HK-2 (cell line): ENCODE data around the gene EMD.

Source experiments
- DNase-seq: peaks from one replicate; pipeline ENCODE4 v3.0.0-alpha.2; 2018; ENCODE audit not compliant: unreplicated experiment

Gene EMD

DNA sequence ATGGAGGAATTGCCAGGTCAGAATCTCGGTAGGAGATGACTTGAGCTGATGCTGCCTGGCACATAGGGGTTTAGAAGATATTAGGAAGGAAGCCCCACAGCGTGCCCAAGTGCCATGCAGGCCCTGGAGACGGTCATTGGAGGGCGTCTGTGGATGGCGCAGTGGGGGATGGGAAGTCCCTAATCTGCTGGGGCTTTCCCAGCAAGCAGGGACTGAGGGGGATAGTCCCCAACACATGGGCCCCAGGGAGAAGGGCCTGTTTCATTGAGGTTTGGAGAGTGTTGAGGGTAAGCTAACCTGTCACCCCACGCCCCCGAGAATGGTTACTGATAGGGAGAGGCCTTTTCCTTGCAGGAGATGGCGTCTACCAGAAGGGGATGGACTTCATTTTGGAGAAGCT, 40.1 kb downstream of the EMD start:
- no peak for DNase-seq

DNA sequence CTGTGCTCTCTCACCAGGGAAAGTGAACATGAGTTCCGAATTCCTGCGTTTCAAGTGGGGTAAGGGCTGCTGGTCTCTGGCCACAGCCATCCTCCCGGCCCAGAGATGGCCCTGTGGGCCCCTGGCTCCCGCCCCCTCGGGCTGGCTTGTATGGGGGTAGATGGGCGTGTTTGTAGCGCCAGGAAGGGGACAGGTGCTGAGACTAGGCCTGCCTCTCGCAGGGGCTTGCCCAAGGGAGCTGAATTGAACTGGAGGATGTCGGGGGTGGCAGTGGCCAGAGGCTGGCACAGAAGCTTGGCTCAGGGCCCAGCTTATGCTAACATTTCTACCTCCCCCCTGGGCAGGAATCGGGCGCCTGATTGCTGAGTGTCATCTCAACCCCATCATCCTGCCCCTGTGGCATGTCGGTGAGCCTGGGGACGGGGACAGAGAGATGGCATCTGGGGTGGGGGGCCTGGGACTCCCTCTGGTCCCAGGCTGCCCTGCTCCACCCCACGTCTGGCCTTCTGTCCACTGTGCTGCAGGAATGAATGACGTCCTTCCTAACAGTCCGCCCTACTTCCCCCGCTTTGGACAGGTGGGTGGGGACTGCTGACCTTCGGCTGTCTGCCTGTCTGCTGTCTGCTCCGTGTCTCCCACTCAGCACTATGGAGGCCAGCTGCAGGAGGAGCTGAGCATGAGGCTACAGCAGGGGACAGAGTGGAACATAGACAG, 40.8 kb downstream of the EMD start:
- no peak for DNase-seq

DNA sequence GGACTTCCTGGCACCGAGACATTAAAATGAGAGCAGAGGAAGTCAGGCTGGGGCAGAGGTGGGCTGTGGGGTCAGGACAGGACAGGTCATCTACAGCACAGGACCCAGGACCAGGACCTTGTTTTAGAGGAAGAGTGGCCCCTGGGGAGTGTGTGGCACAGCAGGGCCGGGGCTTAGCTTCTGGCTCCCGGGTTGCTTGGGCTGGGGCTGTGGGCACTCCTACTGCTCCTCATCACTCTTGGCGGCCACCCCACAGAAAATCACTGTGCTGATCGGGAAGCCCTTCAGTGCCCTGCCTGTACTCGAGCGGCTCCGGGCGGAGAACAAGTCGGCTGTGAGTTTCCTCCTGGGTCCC, 41.3 kb downstream of the EMD start:
- no peak for DNase-seq

DNA sequence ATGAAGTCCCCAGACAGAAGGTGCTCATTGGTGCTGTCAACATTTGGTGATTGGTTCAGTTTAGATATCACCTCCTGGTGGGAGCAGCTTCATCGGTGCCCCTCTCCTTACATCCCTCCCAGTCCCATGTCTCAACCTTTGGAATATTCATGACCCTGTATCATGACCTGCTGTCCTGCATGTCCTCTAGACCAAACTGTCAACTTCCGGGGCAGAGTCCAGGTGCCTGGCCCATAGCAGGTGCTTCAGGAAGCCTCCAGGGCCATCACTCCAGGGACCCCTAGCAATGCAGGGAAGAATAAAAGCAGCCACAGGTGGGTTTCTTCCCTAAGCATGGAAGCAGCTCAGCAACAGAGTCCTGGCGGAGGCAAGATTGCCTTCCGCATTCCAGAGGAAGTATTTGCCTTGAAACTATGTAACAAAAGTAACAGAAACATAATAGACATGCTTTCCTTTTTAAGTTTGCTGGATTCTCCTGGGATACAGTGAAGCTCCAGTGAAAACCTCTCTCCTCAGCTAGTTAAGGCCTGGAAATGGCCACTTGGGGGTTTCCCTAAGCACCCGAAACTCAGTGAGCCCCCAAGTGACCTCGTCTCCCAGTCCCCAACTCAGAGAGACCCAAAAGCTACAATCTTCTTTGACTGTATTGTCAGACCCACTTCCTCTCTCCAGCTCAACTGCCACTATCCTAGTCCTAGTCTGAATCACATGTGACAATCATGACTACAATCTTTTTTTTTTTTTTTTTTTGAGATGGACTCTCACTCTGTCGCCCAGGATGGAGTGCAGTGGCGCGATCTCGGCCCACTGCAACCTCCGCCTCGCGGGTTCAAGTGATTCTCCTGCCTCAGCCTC, 48.0 kb downstream of the EMD start:
- no peak for DNase-seq

DNA sequence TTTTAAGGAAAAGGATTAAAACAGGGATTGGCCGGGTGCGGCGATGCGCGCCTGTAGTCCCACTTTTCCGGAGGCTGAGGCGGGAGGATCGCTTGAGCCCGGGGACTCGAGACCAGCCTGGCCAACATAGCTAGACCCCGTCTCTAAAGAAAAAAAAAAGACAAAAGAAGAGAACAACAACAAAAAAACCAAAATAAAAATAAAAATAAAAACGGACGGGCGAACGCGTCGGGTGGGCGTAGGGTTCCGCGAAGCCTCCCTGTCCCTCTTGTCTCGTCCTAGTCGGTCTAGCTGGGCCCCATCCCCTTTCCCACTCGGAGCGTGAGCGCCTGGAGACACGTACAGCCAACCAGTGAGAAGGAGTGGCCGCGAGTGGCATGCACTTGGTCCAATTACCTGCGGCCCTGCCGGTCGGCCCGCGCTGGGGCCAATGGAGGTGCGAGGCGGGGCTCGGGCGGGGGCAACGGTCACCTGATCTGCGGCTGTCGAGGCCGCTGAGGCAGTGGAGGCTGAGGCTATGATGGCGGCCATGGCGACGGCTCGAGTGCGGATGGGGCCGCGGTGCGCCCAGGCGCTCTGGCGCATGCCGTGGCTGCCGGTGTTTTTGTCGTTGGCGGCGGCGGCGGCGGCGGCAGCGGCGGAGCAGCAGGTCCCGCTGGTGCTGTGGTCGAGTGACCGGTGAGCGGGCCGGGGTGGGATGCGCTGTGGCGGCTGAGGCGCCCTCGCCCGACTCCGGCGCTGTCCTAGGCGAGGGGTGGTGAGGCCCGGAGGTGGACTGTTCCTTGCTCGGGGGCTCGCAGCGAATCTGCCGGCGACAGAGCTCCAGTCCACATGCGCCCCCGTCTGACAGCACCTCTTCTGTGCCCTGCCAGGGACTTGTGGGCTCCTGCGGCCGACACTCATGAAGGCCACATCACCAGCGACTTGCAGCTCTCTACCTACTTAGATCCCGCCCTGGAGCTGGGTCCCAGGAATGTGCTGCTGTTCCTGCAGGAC, 49.4 kb downstream of the EMD start, which contains the start of gene ATP6AP1:
Gene ATP6AP1, plus strand, starts transcription at position 502 of the 996 bp plus-strand sequence. Its CDS starts 16 bp downstream, at position 518.
- DNase-seq = peak; percentile 94

DNA sequence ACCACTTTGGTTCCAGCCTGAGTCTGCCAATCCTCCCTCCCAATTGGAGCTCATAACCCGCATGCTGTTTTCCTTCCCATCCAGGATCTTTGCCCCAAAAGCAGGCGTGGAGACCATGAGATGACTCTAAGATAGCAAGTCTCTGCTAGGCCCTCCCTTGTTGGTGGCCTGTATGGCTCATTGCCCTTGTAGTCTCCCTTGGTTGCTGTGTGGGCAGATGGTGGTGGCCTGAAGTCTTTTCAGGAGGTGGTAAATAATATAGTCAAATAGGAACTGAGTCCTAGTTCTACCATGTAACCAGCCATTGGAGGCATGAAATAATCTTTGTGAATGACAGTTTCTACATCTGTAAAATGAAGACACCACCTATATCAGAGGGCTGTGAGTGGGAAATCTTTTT, 50.6 kb downstream of the EMD start:
- no peak for DNase-seq

DNA sequence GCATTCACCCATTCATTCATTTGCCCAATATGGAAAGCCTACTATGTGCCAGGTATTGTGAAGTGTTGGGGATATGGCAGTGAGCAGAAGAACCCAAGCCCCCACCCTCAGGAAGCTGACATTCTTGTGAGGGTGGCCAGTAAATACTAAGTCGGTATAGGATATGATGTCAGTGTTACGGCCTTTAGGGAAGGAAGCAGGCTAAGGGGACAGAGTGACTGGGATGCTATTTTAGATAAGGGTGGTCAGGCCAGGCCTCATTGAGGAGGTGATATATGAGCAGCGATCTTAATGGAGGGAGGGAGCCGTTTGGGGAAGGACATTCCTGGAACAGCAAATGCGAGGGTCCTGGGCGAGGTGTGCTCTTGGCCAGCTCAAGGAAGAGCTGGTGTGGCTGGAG, 51.4 kb downstream of the EMD start:
- DNase-seq = no peak

DNA sequence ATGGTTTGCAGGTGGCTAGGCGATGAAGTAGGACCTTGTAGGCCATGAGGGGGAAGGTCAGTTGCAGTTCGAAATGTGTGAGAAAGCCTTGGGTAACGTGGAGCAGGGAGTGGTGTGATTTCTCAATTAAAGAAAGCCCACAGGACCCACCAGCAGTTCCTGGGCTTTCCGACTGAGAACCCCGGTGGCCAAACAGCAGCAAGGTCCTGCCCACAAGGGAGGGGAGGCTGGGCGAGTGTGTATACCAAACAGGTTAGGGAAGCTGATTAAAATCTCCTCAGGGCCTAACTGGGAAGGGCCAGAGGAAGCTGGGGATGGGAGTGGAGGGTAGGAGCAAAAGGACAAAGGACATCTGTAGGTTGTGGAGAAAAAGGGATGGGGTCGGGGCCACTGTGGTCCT, 51.8 kb downstream of the EMD start:
- no peak for DNase-seq
